GM18499 (cell line): ENCODE data around the gene ASB16.

Experiments
- ATAC-seq: cut with Tn5 transposase; IDR thresholded peaks from one replicate; pipeline ENCODE4 v1.9.1; 2021; ENCODE audit warnings: moderate number of reproducible peaks; ENCODE audit not compliant: insufficient read depth, unreplicated experiment

ASB16 gene

GRCh38 chr17:44186307-44187130 is 16.0 kb downstream of the ASB16 start, which contains the start of gene TMUB2:
TMUB2 (plus strand) TSS chr17:44186972; CDS start chr17:44187709, 737 bp downstream.
- peak; percentile 83 for ATAC-seq

GRCh38 chr17:44187131-44187899 is 16.8 kb downstream of the ASB16 start:
- ATAC-seq, result no peak

- no peak for ATAC-seq
Measured at GRCh38 chr17:44188576-44189403, 18.3 kb downstream of the ASB16 start.

GRCh38 chr17:44190481-44190880 is 20.0 kb downstream of the ASB16 start:
- no peak for ATAC-seq

GRCh38 chr17:44191369-44191768 is 20.9 kb downstream of the ASB16 start:
- ATAC-seq, result no peak

GRCh38 chr17:44191941-44192496 is 21.5 kb downstream of the ASB16 start:
- no peak for ATAC-seq

- no peak for ATAC-seq
Measured at GRCh38 chr17:44192750-44193149, 22.2 kb downstream of the ASB16 start.

- ATAC-seq, result no peak
Measured at GRCh38 chr17:44193326-44194084, 23.0 kb downstream of the ASB16 start.

GRCh38 chr17:44197107-44197506 is 26.6 kb downstream of the ASB16 start:
- no peak for ATAC-seq

- no peak for ATAC-seq
Measured at GRCh38 chr17:44197980-44198720, 27.6 kb downstream of the ASB16 start.

GRCh38 chr17:44198721-44199552 is 28.4 kb downstream of the ASB16 start:
- no peak for ATAC-seq

- ATAC-seq, result peak; percentile 43
Measured at GRCh38 chr17:44199553-44200477, 29.3 kb downstream of the ASB16 start, which contains the start of gene ATXN7L3. ATXN7L3 (minus strand) TSS chr17:44199884; CDS start chr17:44198070, 1,814 bp downstream.

- ATAC-seq, result no peak
Measured at GRCh38 chr17:44200478-44201155, 30.1 kb downstream of the ASB16 start.

- no peak for ATAC-seq
Measured at GRCh38 chr17:44202756-44203155, 32.3 kb downstream of the ASB16 start.

GRCh38 chr17:44203731-44204440 is 33.4 kb downstream of the ASB16 start:
- ATAC-seq, result no peak

GRCh38 chr17:44204441-44204882 is 34.0 kb downstream of the ASB16 start:
- no peak for ATAC-seq
